Measurements from ENCODE around the gene HES1.

- TF ChIP-seq CTCF (IDR thresholded peaks at IDR 0.05) (no peak), POLR2A (IDR thresholded peaks at IDR 0.05) (no peak), EP300 (IDR thresholded peaks at IDR 0.05) (no peak), POLR2AphosphoS5 (IDR thresholded peaks at IDR 0.05) (no peak)
Observed at GRCh38 chr3:194154346-194154745, 18.4 kb downstream of the HES1 start.
